Fibroblast of skin of right quadriceps (primary cell): ENCODE measurements around the gene SCAP.
A peak's percentile ranks its signal among the peaks of the same experiment; 100 is the strongest.
"Not testable (repeated sequence)": the region's sequence is repeated elsewhere in the genome, so short reads cannot be mapped to it uniquely, and the experiment has no call there.

ENCODE experiments used
- DNase-seq: peaks from one replicate; pipeline ENCODE4 v3.0.0-alpha.2; 2013

The SCAP gene

GRCh38 chr3:47475570-47476329 is at the start of gene SCAP:
TSS of gene SCAP (minus strand) at chr3:47475941. CDS start at chr3:47442993, 32,948 bp downstream.
- DNase-seq, result peak; percentile 77

DNA sequence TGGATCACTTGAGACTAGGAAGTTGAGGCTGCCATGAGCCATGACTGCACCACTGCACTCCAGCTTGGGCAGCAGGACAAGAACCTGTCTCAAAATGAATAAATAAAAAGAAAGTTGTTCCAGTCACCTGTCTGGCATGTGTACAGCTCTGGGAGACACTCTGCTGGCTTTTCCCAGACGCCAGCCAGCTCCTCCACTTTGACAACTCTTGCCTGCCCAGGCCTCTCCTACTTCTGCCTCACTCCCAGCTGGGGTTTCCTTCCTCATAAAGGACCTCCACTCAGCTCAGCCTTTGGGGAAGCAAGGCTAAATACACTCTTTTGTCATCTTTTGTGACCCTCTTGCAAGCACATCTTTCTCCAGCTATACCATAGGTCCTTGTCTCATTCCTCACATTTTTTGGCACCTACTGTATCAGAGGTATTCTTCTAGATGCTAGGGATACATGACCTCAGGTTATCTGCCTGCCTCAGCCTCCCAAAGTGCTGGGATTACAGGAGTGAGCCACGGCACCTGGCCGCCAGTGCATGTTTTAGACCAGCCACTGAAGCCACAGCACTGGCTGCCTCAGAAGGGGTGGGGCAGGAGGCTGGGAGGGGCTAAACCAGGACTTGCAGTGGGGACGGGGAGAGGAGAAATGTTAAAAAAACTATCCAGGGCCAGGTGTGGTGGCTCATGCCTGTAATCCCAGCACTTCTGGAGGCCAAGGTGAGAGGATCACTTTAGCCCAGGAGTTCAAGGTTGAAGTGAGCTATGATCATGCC is 47.8 kb upstream of the SCAP start:
- no peak for DNase-seq

GRCh38 chr3:47522082-47522987 is 46.6 kb upstream of the SCAP start:
- DNase-seq, result peak; percentile 81

DNA sequence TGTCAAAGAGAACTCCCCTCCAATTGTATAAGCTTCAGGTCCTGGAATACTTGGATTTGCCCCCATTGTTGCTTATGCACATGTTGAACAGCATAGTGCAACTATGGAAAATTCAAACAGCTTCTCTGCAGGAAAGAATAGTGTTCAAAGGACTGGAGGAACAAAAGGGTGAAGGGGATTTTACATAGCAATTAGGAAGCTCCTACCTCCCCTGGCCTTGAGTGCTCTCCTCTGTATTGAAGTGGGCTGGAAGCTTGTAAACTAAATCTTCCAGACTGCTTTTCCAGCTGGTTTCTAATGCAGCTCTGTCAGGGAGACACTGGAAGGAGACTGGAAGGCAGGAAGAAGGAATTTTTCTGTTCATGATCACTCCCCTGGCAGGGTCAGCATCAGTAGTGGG is 45.0 kb upstream of the SCAP start:
- DNase-seq, result no peak

DNA sequence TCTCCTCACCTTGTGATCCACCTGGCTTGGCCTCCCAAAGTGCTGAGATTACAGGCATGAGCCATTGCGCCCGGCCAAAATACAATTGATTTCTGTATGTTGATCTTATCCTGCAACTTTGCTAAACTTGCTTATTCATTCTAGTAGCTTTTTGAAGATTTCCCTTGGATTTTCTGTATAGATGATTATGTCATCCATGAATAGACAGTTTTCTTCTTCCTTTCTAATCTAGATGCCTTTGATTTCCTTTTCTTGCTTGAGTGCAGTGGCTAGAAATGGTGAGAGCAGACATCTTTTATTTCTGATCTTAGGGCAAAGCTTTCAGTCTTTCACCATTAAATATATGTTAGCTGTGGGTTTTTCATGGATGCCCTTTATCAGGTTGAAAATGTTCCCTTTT is 42.2 kb upstream of the SCAP start:
- DNase-seq, result no peak

DNA sequence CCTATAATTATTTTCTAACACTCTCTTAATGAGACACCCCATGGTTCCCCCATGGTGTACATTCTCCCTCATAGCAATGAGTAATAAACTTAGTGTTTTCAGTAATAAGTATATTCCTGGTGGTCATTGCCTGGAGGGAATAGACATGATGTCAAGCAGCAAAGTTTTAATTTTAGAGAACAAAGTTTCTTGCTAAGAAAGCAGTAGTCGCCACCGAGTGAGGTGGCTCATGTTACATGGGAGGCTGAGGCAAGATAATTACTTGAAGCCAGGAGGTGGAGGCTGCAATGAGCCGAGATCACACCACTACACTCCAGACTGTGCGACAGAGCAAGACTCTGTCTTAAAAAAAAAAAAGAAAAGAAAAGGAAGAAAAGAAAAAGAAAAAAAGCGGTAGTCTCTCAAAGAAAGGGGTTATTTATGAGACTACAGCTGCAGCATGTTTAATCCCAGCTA is 40.2 kb upstream of the SCAP start:
- no peak for DNase-seq

- DNase-seq, result no peak
These were observed 39.4 kb upstream of the SCAP start for GRCh38 chr3:47515100-47515499.

GRCh38 chr3:47513125-47513929 is 37.6 kb upstream of the SCAP start, which contains the start of gene ELP6:
TSS of gene ELP6 (minus strand) at chr3:47513712. CDS start at chr3:47513590, 122 bp downstream.
- peak; percentile 96 for DNase-seq

- peak; percentile 19 for DNase-seq
These were observed 36.8 kb upstream of the SCAP start for GRCh38 chr3:47512416-47513124.

DNA sequence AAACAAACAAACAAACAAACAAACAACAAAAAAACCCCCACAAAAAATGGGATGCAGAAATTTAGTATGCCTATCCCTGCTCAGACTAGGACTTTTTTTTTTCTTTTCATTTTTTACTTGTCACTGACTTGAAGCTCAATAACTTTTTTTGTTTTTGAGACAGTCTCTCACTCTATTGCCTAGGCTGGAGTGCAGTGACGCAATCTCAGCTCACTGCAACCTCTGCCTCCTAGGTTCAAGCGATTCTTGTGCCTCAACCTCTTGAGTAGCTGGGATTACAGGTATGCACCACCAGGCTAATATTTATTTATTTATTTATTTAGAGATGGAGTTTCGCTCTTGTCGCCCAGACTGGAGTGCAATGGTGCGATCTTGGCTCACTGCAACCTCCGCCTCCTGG is 29.5 kb upstream of the SCAP start:
- DNase-seq, result not testable (repeated sequence)

- DNase-seq, result no peak
These were observed 28.4 kb upstream of the SCAP start for GRCh38 chr3:47504113-47504512.

- no peak for DNase-seq
These were observed 27.3 kb upstream of the SCAP start for GRCh38 chr3:47503033-47503432.

GRCh38 chr3:47496892-47497291 is 21.2 kb upstream of the SCAP start:
- DNase-seq, result no peak

GRCh38 chr3:47495886-47496285 is 20.1 kb upstream of the SCAP start:
- no peak for DNase-seq

GRCh38 chr3:47495111-47495510 is 19.4 kb upstream of the SCAP start:
- DNase-seq, result no peak

DNA sequence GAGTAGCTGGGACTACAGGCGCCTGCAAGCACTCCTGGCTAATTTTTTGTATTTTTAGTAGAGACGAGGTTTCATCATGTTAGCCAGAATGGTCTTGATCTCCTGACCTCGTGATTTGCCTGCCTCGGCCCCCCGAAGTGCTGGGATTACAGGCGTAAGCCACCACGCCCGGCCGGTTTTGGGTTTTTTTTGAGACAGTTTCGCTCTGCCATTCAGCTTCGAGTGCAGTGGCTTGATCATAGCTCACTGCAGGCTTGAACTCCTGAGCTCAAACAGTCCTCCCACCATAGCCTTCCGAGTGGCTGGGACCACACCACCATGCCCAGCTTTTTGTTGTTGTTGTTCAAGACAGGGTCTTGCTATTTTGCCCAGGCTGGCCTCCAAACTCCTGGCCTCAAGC is 16.0 kb upstream of the SCAP start:
- DNase-seq, result no peak

GRCh38 chr3:47491186-47491585 is 15.4 kb upstream of the SCAP start:
- no peak for DNase-seq

- no peak for DNase-seq
These were observed 11.5 kb upstream of the SCAP start for GRCh38 chr3:47487265-47487664.

DNA sequence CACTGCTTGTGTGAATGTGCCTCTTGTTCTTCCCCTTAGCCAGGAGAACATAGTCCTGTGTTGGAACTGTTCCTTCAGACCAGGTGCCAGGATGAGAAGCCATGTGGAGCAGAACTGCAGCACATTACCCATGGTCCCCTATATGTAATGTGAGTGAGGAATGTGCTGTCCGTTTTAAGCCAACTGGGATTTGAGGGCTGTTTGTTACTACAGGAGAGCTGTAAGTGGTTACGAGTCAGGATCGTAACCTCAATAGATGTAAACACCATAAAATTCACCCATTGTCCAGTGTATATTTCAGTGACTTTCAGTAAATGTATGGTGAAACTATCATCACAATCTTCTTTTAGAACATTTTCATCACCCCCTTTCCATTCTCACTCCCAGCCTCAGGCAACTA is 10.1 kb upstream of the SCAP start:
- peak; percentile 20 for DNase-seq

DNA sequence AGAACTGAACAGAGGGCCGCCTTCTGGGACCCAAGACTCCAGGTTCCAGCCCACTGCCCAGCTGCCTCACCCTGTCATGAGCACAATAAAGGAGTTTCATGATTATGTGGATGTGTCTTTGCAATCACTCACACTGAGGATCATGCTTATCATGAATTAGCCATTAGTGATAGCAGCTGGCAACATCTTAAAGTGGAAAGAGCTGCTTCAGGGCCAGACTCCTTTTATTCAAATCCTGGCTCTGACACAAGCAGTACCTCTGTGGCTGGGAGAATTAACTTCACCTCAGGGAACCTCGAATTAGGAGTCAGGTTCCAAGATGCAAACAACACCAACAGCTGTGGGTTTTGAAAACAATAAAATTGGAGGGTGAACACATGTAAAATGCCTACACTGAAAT is 6.6 kb upstream of the SCAP start:
- DNase-seq, result no peak

GRCh38 chr3:47481763-47482162 is 6.0 kb upstream of the SCAP start:
- DNase-seq, result not testable (repeated sequence)
